ENCODE results near the gene PTPN4. TPM values are rescaled to one million over a fixed set of nuclear protein-coding genes. Genes with fewer than 3 reads are reported as not detected.

Gene PTPN4
- total and polyA plus RNA-seq, 10 of the 15 experiments (the other 5 are each of a cell fraction or from before 2014, with no cell fraction given): 5.0 to 29.7 (median 23.7) TPM

- TF ChIP-seq ZNF592 (IDR thresholded peaks at IDR 0.05): no peak
These were observed 32.2 kb upstream of the PTPN4 start (continued) for GRCh38 chr2:119727493-119727892.

- no peaks in the 10 kb centered on the region for H4K20me1 ChIP-seq (ENCODE audit: control insufficient read depth, insufficient read depth)
- DNase-seq (ENCODE audit: low read depth, low spot score): no peak
- in situ Hi-C loops (cut with MboI): no loop called here
- BruUV-seq (replicated peaks): no TSS peak
- no peaks in the 10 kb centered on the region for H3K4me1 ChIP-seq (ENCODE audit: control insufficient read depth, insufficient read depth, low read length)
- ChIA-PET RAD21 (ENCODE audit: unreplicated experiment) (no interaction called here), POLR2A (no interaction called here), CTCF (interaction anchor here (1.4 kb wide), 1 partner anchor 25 kb away, joined by 6 read pairs; no protein-coding TSS in a partner anchor), SMC1A (ENCODE audit: uncharacterized antibody, unreplicated experiment) (interaction anchor here (0.9 to 1.4 kb wide), 2 partner anchors 11 to 269 kb away, joined by 3 read pairs; no protein-coding TSS in a partner anchor)
- TF ChIP-seq ATF7 (IDR thresholded peaks at IDR 0.05; ENCODE audit: low read depth): no peak
- TF ChIP-seq NFXL1 (IDR thresholded peaks at IDR 0.05; ENCODE audit: borderline replicate concordance): no peak
- no peak for TF ChIP-seq RUNX3 (IDR thresholded peaks at IDR 0.05; ENCODE audit: low read length)
- TF ChIP-seq BCLAF1 (IDR thresholded peaks at IDR 0.05): no peak
- no peak for TF ChIP-seq NFYB (IDR thresholded peaks at IDR 0.05; ENCODE audit: insufficient read depth, low read depth, low read length)
- TF ChIP-seq HSF1 (IDR thresholded peaks at IDR 0.05; ENCODE audit: low read depth, low read length): no peak
- TF ChIP-seq KDM1A (IDR thresholded peaks at IDR 0.05; ENCODE audit: borderline replicate concordance): no peak
- H3K27ac ChIP-seq (ENCODE audit: control insufficient read depth, insufficient read depth): no peak overlapping the region
- no peaks in the 10 kb centered on the region for H3K36me3 ChIP-seq (ENCODE audit: control insufficient read depth in 2 of 2, insufficient read depth in 2 of 2, low read length in 1 of 2)
- ATAC-seq: no peak
- H3K79me2 ChIP-seq (ENCODE audit: control insufficient read depth, insufficient read depth, low read length): no peaks in the 10 kb centered on the region
- no peaks in the 10 kb centered on the region; a peak in 2 of 4 replicates for H3K27me3 ChIP-seq (replicated peaks in 1 of 2; ENCODE audit: control insufficient read depth in 2 of 2, insufficient read depth in 2 of 2, low read length in 1 of 2)
- no peak overlapping the region for H3K4me3 ChIP-seq
- FAIRE-seq: no peak
- H2AFZ ChIP-seq (ENCODE audit: control insufficient read depth, low read depth, low read length): no peak overlapping the region
- intact Hi-C loops (cut with micrococcal nuclease; ENCODE audit: unreplicated experiment): no loop called here
- H3K9me3 ChIP-seq (replicated peaks; ENCODE audit: control insufficient read depth, insufficient read depth, low read length): no peaks in the 10 kb centered on the region
- no peak overlapping the region for H3K4me2 ChIP-seq (ENCODE audit: control insufficient read depth, insufficient read depth)
- no peak overlapping the region for H3K9ac ChIP-seq (ENCODE audit: control insufficient read depth, insufficient read depth, low read length)
These were observed 31.3 kb upstream of the PTPN4 start for GRCh38 chr2:119728421-119728820.

All from GM12878 (cell line).